CD4-positive, alpha-beta T cell treated with Interleukin-21 for 1 hour (primary cell): ENCODE results near the gene CDKN2AIP.

Experiments
- DNase-seq: peaks from one replicate; pipeline ENCODE4 v3.0.0-alpha.2; 2020

The CDKN2AIP gene, protein sequence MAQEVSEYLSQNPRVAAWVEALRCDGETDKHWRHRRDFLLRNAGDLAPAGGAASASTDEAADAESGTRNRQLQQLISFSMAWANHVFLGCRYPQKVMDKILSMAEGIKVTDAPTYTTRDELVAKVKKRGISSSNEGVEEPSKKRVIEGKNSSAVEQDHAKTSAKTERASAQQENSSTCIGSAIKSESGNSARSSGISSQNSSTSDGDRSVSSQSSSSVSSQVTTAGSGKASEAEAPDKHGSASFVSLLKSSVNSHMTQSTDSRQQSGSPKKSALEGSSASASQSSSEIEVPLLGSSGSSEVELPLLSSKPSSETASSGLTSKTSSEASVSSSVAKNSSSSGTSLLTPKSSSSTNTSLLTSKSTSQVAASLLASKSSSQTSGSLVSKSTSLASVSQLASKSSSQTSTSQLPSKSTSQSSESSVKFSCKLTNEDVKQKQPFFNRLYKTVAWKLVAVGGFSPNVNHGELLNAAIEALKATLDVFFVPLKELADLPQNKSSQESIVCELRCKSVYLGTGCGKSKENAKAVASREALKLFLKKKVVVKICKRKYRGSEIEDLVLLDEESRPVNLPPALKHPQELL

DNA sequence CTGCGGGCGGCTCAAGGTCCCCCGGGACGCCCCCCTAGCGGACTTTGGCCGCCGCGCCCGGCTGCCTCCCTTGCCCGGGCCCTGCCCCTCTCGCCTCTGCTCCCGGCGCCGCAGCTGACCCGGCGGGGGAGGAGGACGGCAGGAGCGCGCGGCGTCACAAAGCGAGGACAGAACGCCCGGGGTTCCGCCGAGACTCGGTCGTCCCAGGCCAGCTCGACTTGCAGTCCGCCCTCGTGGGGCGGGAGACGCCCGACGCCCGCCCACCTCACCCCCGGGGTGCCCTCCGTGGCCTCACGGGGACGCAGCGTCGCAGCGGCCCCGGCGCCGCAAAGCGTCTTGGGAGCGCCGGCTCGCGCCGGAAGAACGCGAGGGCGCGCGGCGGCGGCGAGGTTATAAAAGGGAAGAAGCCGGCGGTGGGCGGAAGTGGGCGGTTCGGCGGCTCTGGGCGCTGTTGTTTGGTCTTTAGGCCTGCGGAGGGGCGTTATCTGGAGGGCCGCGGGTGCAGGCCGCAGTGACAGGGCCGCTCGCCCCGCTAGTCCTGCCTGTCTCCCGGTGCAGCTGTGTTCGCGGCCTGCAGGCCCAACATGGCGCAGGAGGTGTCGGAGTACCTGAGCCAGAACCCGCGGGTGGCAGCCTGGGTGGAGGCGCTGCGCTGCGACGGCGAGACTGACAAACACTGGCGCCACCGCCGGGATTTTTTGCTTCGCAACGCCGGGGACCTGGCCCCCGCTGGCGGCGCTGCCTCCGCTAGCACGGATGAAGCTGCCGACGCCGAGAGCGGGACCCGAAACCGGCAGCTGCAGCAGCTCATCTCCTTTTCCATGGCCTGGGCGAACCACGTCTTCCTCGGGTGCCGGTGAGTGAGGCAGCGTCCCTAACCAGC, at the start of gene CDKN2AIP:
Gene CDKN2AIP (plus strand): TSS at position 423 of the 883 bp plus-strand sequence. CDS start 162 bp downstream, at position 585.
- DNase-seq: peak; percentile 95

DNA sequence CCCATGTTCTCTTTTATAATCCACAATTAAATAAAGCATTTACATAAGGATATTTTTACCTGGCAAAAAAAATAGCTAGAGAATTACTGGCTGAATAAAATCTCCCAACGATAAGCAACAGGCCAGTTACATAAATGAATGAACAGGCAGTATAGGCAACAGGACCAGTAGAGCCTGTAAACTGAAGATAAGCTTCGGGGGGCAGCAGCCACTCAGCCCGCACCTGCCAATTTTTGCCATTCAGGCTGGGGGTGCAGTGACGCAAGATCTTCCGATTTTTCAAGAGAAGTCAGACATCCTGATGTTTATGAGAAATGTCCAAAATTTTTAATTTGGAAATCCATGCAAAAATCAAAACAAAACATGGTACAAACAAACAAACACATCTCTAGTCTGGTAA, 49.0 kb upstream of the CDKN2AIP start:
- no peak for DNase-seq

DNA sequence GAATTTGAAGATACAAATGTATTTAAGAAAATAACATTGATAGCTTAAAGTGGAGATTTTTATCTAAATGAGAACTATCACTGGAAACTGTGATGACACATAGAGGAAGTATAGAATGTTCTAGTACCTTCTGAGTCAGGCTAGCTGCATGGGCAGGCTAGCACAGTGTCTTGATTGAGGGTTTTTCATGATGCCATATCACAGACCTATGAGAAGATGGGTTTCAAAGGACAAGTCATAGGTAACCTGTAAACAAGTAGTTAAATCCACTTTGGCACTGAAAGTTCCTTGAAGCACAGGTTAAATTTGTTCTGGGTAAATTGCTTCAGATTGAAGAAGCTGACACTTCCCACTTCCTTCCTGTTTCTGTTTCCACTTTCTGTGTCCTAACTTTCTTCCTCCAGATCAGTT, 48.2 kb upstream of the CDKN2AIP start:
- no peak for DNase-seq

DNA sequence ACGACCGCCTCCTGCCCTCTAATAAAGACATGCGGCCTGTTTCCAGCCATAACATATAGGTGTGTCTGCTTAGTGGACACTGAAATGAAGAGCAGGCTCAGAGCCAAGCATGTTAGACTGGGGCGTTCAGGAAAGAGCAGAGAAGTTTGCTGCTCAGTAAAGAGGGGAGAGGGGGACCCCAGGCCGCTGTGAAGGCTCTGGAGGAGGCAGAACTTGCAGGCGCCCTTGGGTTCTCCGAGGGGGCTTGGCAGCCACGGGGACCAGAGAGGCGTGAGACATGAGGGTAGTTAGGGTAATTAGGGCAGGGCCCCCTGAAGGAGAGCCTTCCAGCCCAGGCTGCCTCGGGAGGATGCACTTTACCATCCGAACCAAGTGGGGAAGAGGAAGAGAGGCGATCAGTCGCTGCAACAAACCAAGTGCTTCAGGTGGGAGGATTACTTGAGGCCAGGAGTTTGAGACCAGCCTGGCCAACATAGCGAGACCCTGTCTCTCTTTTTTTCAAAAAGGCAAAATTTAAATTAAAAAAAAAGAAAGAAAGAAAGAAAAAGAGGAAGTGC, 46.6 kb upstream of the CDKN2AIP start:
- no peak for DNase-seq

DNA sequence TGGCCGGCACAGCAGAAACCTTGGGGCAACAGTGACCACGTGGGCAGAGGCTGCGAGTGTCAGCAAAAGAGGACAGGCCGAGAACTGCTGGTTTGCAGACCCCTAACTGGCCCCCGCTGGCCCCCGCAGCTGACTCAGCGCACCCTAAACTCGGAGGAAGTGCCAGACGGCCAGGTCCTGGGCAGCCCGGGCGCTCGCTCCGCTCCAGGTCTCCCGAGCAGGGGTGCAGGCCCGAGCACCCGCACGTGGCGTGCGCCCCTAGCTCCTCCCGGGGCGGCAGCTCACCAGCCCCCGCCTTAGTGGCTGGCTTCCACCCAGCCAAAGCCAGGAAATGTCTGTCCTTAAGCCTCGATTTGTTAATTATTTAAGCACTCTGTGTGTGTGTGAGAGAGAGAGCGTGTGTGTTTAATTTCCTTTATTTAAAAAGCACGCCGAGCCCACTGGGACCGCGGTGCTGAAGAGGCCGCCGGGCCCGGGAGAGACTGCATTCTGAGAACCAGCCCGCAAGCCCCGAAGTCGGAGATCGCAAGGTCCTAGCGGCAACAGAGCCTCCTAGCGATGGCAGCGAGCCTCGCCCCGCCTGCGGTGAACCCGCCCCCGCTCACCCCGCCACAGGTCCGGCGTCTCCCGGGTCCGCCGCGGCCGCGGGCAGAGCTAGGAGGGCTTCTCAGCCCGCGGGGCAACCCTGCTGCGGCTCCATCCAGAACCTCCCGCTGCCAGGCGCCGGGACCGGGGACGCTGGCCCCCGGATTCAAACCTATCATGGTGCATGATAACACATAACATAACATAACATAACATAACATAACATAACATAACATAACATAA, 45.9 kb upstream of the CDKN2AIP start:
- DNase-seq: peak; percentile 64

DNA sequence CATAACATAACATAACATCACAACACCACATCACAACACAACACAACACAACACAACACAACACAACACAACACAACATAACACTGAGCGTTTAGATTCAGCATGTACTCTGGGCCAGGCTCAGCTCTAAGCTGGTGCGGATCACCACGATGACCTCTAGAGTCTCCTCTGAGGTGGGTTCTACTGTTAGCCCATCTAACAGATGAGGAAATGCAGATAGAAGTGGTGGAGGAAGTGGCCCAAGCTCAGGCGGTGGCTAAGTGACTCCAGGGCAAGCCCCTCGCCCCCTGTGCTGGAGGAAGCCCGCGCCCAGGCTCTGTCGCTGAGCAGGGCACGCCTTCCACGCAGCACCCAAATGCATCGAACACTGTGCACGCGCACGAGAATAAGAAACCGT, 45.3 kb upstream of the CDKN2AIP start:
- DNase-seq: no peak

DNA sequence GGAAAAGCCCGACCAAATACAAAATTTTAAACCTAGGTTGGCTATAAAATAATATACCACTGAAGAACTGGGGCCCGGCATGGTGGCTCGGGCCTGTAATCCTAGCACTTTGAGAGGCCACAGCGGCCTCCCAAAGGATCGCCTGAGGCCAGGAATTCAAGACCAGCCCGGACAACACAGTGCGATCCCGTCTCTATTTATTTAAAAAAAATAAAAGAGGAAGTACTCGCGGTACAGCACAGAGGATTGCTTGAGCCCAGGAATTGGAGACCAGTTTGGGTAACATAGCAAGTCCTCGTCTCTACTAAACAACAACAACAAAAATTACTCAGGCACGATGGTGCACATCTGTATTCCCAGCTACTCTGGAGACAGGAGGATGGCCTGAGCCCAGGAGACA, 44.8 kb upstream of the CDKN2AIP start:
- no peak for DNase-seq

DNA sequence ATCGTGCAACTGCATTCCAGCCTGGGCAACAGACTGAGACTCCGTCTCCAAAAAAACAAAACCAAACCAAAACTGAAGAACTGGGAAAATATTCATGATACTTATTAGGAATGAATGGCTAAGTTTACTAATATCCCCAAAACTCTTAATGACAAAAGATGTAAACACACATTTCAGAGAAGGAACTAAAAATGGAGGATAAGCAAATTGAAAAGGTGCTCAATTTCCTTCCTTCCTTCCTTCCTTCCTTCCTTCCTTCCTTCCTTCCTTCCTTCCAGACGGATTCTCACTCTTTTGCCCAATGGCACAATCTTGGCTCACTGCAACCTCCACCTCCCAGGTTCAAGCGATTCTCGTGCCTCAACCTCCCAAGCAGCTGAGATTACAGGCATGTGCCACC, 44.4 kb upstream of the CDKN2AIP start:
- DNase-seq: no peak

DNA sequence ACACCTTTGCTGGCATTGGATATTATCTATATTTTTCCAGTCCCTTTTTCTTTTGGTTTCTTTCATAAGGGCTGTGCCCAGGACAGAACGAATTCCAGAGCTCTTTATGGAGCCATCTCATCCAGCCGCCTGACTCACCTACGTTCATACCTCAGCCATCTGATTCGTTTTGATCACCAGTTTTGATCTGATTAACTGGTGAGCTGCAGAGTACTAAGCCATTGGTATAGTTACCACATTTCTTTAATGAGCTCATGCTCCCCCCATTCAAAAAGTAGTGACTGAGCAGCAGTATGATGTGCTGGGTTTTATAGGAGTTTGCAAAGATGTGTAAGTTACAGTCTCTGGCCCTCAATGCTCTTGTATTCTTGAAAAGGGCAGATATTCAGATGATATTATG, 43.0 kb upstream of the CDKN2AIP start:
- no peak for DNase-seq

DNA sequence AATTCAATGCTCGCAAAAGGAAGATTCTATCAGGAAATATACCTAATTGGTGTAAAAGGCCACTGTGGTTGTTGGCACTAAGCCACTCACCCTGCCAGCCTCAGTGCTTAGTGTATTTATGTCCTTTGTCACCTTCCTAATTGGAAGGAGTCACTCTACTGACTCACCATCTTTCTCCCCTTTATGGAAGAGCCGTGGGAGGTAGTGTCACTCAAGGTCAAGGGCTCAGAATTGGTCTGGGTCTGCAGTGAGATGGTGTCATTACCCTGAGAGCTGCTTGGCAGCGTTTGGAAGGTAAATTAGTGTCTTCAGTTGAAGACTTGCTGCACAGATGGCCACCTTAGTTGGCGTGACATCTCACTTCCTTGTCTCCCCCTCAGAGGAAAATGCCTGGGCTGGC, 41.7 kb upstream of the CDKN2AIP start:
- no peak for DNase-seq

DNA sequence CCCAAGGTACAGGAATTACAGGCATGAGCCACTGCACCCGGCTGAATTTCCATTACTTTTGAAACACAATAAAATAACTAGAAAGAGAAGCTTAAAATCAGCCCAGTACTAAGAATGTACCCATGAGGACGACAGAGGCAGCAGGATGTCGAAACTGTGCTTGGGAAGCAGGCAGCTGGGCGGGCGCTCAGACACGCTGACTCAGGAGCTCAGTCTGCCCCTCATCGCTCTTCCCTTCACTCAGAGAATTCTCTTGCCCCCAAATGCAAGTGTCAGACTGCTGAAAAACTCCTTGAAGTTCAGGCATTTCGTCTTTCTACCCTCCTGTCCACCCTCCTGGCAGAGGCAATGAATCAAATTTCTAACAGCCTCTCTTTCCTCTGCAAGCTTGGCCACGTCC, 41.0 kb upstream of the CDKN2AIP start:
- DNase-seq: no peak

DNA sequence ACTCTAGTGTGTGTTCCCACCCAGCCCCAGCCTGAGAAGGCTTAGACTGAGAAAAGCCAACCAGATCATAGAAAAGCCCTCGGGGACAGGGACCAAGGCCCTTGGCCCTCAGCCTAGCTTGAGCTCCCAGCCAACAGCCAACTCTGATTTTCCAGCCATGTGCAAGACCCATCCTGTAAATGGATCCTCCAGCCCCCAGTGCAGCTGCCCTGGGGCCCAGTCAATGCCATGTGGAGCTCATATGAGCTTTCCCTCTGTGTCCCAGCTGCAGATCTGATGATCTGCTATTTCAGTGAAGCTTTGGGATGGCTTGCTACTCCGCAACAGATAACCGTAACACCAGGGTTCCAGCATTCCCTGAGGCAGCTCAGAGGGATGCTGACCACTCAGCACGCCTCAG, 40.5 kb upstream of the CDKN2AIP start:
- no peak for DNase-seq

DNA sequence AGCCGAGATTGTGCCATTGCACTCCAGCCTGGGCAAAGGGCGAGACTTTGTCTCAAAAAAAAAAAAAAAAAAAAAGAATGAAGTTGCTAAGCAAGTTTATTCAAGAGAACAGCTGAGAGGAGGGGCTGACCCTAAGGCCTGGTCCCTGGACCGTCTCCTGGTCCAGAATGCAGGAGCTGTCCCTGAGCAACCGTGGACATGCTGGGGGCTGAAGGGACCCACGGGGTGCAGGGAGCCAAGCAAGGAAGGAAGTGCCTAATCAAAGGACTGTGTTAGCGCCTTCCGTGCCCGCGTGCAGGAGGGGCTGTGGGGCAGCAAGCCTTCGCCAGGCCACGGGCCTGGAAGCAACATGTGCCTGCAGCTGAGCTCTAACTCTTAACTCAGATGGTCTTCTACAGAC, 39.1 kb upstream of the CDKN2AIP start:
- DNase-seq: no peak

DNA sequence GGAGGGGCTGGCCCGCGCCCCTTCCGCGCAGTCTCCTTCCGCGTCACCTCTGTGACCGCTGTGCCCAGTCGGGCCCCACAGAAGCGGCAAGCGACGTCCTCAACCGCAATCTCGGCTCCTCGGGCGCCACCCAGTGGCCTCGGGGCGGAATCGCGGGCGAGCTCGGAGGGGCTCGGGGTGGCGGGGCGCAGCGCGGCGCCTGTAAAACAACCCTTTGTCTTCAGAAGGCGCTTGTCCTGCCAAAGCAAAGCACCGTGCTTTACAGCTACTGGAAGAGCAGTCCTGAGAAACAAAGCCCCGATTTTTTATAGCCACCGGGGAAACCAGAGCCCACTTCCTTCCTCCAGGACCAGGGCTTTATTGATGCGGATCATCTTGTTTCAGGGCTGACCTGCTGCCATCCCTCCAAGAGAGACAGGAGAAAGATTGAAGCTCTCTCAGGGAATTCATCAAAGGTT, 37.3 kb upstream of the CDKN2AIP start:
- peak; percentile 90 for DNase-seq

DNA sequence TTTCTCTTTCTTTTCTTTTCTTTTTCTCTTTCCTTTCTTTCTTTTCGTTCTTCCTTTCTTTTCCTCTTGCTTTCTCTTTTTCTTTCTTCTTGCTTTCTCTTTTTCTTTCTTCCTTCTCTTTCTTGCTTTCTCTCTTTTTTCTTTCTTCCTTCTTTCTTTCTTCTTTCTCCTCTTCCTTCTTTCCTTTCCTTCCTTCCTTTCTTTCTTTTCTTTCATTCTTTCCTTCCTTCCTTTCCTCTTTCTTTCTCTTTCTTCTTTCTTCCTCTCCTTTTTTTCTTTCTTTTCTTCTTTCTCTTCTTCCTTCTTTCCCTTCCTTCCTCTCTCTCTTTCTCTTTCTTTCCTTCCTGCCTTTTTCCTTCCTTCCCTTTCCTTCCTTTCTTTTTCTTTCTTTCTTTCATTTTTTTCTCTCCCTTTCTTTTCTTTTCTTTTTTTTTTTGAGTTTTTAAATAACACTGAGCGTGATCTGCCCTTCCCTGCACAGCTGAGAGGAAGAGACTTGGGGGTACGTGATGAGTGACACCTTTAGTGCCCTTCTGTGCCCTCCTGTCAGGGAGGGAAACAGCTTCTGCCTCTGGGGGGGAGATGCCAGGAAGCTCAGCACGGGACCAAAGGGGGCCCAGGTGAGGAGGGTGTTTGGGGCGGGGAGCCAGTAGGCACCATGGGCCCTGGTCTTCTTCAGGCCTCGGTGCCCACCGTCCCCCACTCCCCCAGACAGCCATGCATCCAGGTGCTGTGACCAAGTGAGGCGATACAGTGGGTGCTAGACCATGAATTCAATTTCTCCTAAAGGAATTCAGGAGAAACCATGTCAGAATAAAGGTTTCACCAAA, 36.6 kb upstream of the CDKN2AIP start:
- DNase-seq: no peak

DNA sequence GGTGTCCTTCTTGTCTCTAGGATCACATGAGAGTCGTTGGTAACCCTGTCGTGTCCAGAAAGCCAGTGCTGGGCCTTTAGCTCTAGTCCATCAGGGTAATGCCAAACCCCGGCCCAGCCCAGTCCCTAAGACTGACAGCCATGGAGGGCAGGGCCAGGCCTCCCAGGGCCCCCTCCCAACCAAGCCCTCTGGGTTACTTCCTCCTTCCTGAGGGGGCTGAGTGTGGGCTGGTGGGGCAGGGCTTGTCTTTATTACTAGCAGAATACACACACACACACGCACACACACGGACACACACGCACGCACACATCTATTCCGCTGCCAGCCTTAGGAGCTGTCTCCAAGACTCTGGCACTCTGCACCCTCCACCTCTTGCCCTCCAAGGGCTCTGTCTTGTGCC, 35.6 kb upstream of the CDKN2AIP start:
- no peak for DNase-seq

DNA sequence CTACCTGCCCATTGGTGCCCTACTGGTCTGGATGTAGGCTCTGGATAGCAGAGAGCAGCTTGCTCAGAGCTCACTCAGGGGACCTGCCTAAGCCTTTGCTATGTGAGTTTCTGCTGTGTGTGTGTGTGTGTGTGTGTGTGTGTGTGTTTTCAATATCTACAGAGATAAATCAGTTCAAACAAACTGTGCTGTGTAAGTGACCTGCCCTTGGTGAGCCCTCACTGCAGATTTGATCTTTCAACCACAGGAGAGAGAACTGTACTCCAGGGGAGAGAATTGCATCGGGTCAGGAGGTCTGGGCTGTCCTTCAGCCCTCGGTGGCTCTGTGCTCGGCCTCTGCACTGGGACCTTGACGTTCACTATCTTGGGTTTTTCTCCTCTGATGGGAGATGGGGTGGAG, 35.0 kb upstream of the CDKN2AIP start:
- no peak for DNase-seq

DNA sequence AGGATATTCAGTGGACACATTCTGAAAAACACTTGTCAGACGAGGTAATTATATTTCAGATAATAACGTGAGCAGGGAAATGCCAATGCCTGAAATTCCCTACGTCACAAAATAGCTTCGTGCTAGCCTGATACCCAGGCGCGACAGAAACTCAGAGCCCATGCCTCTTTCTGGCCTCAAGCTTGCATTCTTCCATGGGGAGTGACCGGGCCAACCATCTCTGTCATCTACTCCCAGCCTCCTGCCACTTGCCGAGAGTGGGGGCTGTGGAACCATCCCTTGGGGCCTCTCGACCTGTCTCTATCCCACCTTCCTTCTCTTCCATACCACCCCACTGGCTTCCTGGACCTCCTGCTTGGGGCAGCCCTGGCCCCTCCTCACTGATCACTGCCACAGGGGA, 34.5 kb upstream of the CDKN2AIP start:
- DNase-seq: no peak

DNA sequence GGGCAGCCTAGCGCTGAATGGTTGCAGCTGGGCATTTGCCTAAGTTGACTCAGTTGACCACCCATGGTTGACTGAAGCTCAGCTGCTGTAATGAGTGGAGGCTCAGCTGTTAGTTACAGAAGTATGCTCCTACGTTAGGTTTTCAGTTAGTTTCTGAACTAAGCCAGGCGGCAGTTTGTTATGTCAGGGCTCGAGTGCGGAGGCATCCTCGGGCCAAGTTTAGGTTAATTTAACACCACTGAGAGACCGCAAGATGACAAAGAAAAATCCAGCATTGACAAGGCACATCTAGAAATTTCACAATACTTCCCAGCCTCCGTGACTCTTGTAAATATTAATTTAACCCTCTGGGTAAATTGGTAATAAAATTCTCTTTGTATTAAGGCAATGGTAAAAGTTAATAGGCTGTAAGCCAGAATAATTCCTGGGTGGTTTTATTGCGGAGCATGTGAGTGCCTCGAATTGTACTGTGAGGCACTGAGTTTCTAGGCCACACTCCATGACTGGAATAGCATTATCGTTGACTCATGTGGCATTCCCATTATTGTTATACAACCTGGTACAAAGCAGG, 33.1 kb upstream of the CDKN2AIP start:
- DNase-seq: no peak

DNA sequence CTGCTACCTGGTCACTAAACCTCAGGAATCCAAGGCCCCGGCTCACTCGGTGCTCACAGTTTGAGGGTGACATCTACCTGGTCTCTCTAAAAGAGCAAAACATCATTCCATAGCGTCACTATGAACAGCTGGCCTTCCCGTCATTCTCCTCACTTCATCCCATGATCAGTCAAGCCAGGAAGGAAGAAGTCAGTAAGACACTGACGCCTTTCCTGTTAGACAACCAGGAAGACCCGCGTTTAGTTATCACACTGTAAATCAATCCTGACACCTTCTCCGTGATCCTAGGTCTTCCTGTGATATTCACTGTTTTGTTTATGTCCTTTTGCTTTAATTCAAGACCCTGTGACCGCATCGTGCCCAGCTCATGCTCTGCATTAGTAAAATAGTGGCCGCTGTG, 31.6 kb upstream of the CDKN2AIP start:
- DNase-seq: no peak
